NCI-H146 treated with DMSO at 0.1 percent for 48 hours (cell line): ENCODE data around the gene TRPC6.
"Not testable (repeated sequence)": the region's sequence is repeated elsewhere in the genome, so short reads cannot be mapped to it uniquely, and the experiment has no call there.

Experiments
- DNase-seq: peaks from one replicate; lab custom pipeline; 2025; ENCODE audit not compliant: unreplicated experiment; lab: John Stamatoyannopoulos, UW

TRPC6 gene

DNA sequence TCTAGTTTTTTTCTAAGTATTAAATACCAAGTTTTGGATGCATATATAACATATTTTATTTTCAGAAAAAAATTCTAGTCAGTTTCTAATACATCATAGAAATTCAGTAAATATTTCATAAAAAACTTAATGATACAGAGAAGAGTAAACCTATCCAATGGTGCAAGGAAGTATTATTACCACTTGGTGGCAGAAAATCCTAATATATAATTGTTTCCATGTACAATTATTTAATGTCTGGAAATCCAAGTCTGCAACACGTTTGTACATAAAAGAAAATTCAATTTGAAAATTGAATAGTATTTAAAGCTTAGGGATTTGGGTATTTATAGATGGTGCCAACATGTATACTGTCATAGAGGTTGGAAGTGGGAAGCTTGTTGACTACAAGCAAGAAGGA lies 127.0 kb downstream of the TRPC6 start:
- DNase-seq: no peak

DNA sequence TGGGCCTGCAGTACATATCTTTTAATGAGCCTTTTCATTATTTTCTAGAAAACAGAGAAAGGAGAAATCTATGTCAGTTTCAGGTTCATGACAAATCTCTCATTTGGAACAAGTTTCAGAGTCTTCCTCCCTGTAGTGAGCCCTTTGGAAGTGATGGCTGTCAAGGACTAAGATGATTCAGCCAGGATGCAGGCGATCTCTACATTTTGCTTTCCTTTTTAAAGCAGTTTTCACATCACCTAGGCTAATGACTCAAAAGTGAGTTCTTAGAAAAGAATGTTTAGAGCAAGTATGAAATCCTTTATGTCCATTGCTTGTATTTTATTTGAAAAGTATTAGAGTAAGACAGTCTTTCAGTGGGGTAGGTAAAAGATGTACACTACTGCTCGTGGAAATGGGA lies 130.1 kb downstream of the TRPC6 start:
- no peak for DNase-seq

DNA sequence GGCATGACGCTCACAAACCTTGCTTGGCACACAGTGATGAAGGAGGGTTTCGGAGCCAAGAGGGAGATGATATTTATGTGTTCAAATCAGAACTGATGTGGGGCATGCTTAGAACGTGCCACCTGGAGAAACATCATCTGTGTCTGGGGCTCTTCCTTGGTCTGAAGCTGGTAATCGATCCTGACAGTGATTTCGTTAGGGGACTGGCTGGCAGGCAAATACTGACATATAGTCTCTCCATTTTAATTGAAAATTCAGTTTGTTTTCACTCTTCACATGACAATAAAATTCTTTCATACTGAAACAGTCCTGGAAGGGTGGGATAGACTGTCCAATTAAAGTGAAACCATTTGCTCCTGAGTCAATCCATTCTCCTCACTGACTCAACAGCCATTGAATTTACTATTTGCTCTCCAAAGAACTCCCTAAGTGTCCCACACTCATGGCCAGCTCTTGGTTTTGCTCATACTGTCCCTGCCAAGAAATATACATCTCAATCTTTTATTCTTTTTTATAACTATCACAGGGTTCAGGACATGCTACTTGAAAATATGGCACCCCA lies 134.8 kb downstream of the TRPC6 start:
- DNase-seq: no peak

DNA sequence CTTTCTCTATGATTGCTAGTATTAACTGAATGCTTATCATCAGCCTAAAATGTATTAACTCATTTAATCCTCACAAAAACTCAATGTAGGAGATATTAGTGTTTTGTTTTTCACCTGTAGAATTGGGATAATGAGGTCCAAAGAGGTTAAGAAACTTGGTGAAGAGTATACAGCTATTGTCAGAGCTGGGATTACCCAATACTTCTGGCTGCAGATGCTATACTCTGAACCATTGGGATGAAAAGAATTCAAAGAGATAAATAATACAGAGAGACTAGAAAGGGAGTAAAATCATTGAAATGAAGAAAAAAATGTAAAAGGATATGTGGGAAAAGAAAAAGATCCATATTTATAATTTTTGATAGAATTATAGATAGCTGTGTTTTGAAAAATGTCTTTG lies 137.1 kb downstream of the TRPC6 start:
- DNase-seq: no peak

DNA sequence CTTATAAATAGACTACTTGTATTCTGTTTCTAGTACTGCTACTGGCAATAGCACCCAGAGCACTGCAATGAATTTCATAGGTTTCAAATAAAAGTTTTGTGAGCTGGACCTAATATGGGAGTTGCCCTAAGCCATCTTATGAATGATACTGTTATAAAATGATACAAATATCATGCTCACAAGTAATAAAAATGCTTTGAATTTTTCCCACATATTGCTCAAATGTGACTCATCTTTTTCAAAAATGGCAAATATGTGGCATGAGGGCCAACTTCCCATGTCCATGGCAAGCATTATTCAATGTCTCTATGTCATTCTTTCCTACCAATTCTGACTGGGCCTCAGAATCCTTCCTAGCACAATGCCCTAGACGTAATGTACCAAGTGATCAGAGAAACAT lies 137.6 kb downstream of the TRPC6 start:
- DNase-seq: no peak

DNA sequence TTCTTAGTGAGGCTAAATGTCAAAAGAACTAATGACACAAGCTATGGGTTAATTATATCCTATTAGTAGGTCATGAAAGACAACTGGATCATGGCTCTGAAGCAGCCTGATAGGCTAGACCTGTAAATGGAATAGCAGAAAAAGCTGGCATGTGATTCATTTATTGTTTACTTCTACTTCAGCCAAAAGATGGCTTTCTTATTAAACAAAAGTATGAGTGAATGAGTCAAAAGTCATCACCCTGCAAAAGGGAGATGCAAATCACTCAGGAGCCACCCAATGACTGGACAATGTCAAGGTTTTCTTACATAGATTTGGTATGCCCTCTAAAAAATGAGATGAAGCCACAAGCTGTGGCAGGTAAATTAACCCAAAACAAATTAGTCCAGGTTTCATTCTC lies 138.0 kb downstream of the TRPC6 start:
- DNase-seq: no peak

DNA sequence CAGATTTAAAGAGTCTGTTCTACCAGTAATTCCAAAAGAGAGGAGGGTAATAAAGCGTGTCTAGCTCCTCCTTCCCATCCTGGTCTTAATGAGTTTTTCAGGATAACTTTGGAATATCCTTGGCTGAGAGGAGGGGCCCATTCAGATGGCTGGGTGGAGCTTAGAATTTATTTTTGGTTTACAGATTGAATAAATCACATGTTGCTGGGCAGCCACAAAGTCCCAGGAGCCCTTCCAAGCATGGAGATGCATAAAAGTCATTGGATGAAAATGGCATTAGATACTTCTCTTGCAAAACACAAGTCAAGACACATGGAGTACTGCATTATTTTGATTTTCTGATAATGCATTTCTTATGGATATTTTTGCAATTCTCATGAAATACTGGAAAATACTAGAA lies 139.0 kb downstream of the TRPC6 start:
- DNase-seq: no peak

DNA sequence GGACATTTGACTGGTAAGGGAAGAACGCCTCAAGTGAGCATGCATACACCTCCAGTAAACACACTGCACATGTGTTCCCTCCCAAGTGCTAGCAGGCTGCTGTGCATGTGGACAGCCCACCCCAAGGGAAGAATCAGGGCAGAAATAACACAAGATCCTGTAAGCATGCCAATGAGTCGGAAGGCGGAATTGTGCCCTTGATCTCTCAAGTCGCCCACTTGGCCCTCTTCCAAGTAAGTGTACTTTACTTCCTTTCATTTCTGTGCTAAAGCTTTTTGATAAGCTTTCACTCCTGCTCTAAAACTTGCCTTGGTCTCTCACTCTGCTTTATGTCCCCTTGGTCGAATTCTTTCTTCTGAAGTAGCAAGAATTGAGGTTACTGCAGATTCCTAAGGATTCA lies 139.6 kb downstream of the TRPC6 start:
- no peak for DNase-seq

DNA sequence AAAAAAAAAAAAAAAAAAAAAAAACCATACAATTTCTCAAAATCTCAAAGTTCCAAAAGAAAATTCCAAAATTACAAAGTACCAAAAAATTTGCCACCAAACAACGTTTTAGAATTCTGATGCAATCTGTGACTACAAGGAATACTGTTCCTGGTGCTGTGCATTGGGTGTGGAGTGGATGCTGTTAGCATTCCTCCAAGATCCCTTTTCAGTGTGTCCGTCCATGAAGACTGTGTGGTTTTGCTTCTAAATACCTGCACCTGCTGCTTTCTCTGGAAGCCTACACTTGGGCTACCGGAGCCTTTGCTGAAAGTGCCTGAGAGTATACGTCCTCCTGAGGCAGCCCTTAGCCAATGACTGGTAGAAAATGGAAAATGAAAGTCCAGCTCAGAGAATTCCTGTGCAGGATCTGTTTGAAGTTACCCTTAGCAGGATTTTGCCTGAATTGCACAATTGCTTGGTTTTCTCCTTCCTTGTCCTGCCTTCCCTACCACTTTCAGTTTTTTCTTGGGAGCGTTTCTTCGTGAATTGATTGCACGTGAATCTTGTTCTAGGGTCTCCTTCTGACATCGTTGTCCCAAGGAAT lies 140.8 kb downstream of the TRPC6 start:
- no peak for DNase-seq

DNA sequence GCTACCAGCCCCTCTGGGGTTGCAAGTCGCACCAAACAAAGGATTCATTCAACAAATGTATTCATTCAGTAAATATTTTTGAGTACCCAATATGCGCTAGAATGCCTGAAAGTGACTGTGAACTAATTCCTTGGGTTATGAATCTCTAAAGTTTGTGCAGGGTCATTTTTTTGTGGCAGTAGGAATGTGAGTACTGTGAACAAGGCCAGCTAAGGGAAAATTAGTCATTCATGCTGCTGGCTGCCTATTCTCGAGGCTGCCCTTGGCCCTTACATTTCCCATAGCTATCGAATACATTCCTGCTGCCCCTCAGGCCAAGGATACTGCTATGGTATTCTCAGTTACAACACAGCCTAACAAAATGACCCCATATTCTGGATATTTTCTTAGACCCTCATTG lies 141.6 kb downstream of the TRPC6 start:
- no peak for DNase-seq

DNA sequence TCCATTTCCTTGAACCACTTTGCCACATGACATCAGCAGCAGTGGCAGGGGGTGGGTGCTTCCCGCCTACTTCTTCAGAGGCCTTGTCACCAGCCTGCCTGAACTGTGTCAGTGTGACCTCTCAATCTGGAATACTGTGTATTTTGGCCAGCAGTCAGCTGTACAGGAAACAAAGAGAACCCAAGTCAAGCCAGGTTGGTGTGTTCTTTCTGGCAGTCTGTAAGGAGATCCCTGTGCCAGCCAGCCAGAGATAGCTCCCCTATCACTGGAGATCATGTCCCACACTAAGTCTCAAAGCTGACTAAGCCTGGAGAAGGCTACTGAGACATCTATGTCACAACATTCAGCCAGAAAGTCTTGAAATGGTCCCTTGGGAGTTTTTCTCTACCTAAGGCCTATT lies 142.1 kb downstream of the TRPC6 start:
- no peak for DNase-seq

DNA sequence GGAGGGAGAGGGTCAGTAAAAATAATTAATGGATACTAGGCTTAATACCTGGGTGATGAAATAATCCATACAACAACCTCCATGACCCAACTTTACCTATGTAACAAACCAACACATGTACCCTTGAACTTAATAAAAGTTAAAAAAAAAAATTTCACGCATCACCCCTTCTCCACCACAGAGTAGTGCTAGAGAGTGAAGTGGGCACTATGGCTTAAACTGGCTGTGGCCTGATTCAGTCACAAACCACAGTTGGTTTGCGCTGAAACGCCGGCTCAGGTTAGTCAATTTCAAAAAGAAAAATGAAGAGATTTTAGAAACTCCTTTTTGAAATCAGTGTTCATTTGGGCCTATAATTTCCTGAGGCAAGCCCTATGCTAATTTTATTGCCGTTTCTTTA lies 144.3 kb downstream of the TRPC6 start:
- no peak for DNase-seq

DNA sequence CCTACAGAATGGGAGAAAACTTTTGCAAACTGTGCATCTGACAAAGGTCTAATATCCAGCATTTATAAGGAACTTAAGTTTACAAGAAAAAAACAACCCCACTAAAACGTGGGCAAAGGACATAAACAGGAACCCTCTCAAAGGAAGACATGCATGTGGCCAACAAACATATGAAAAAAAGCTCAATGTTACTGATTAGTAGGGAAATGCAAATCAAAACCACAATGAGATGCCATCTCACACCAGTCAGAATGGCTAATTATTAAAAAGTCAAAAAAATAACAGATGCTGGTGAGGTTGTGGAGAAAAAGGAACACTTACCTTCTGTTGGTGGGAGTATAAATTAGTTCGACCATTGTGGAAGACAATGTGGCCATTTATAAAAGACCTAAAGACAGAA lies 145.1 kb downstream of the TRPC6 start:
- DNase-seq: not testable (repeated sequence)

DNA sequence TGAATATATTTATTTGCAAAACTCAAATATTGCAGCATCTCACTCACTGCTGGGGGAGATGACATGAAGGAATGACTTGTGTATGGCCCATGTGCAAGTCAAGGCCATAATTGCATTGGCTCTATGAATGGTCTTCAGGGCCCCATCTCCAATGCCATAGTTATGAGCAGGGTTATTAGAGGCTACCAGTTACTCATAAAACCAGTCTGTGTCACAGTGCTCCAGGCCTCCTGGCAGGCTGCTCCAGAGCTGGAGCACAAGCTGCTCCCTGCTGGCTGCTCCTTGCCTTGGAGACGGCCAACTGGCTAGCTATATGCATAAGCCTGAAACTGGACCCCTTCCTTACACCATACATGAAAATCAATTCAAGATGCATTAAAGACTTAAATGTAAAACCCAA lies 145.7 kb downstream of the TRPC6 start:
- DNase-seq: no peak

DNA sequence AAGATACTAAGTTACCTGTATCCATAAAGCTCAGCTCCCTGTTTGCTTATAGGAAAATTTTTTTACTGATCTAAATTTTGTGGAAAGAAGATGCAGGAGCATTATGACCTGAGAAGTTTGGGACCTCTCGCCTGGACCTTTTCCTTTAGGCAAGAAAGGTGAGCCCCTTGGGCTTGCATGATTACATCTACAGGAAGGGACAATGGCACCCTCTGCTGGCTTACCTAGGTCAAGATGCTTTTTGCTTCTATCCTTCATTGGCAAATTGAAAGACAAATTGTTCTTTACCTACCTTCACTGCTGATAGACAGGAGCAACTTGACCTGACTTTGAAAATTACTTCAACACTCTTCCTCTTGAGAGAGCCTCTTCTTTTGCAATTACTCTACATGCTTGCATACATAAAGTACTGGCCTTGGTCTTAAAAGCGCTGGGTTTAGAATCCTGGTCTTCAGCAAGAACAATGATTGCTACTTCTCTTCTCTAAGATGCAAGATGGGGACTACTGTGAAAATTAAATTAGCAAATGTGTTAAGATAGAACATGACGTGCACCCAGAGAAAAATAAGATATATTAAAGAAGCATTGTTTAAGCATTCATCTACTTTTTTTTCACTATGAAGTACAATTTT lies 147.2 kb downstream of the TRPC6 start:
- no peak for DNase-seq

DNA sequence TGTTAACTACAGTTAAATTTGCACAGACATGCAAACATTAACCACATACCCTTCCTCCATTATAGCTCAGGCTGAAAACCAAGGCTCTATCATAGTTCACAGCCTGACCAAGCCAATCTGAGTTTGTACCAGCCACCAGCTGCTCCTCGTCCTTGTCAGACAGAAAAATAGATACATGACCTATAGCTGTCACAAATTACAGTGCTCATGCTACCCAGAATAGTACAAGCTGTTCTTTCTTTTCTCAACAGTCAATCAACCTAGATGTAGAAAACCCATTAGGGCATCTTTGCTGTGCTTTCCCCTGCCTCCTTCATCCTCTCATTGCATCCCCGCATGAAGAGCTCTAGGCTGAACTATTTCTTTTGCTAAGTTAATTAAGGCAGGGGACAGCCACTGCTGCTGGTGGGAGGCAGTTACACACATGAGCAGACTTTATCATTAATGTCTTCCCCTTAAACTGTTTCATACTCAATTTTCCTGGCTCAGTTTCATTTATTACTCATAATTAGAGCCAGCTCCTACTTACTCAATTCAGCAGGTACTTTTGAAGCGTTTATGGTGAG lies 148.3 kb downstream of the TRPC6 start:
- no peak for DNase-seq

DNA sequence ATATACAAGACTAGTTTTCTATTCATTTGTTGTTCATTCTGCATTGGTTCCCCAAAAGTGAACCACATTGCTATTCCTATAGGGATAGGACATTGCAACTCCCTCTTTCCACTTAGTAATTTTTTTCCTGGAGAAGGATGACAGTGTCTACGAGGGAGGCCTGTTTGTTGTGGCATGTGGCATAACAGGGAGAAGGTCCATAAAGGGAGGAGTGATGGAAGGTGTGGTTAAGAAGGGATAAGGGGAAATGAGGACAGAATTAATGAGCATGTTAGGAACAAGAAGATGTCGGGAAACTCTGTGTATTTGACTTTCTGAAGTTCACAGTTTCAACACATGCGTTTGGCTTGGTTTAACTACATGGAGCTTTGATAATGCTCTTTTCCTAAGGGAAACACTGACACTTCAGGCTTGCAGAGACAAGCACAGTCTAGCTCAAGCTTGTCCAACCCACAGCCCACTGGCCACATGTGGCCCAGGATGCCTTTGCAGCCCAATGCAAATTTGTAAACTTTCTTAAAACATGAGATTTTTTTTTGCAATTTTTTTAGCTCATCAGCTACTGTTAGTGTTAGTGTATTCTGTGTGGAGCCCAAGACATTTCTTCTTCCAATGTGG lies 149.7 kb downstream of the TRPC6 start:
- DNase-seq: no peak

DNA sequence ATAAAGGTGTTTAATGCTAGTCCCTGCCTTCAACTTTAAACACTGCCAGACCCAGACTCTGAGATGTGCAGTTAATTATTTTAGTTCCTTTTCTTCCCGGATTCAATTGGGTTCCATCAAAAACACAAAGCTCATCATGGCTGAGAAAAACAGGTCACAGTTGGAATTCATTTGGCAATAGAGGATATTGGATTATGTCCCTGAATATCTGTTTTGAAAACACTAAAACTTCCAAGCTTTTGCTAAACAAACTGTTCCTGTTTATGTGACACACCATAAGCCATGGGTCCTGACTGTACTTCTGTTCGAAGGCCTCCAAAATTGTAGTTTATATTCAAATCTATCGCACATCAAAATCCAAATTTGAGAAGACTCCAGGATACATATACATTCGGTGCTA lies 150.7 kb downstream of the TRPC6 start:
- no peak for DNase-seq

DNA sequence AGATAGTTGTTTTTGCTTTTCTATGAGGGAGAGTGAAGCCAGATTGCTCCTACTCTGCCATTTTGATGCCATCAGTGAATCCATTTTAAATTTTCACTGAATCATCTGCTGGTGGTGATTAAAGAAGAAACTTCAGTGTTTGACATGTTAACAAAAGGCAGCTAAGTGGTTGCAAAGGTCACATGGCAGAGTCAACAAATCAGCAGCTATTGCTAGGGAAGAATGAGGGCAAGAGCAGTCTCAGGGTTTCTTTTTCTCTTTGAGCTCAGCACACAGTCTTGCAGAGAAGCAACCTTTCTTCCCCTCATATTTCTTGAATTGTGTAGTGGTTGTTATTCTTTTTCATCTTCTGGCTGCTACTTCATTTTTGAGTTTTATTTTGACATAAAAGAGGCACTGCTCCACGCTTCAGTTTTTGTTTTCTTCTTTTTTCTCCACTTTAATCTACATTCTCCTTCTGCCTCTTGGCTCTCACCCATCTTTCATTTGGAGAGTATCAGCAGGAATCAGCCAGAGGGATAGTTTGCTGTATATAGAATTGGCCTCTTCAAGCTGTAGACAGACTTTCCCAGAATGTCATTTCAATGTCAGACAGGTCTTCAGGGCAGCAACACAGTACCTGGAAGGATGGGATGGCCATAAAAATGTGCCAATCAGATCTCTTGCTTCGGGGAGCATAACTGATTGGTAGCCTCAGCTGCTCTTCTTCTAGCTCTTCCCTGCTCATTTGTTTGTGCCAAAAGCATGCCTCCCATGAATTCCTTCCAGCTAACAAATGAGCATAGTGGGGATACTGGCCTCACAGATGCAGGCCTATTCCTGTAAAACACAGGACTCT lies 153.9 kb downstream of the TRPC6 start:
- no peak for DNase-seq

DNA sequence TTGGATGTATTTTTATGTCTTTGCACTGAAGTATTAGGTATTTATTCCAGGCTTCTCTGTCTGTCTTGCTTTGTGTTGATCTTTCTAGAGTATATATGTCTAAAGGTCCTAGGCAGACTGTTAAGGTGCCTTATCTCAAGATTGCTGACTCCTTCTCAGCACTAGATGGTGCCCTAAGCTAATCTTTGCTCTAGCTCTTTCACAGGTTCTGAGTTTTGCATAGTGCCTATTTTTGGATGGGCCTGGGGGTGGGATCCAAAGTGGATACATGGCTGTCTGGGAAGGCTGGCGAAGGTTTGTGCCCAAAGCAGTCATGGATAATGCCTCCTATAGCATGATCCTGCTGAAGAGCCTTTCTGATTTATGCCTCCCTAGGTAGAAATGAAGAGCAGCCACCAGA lies 154.9 kb downstream of the TRPC6 start:
- no peak for DNase-seq

DNA sequence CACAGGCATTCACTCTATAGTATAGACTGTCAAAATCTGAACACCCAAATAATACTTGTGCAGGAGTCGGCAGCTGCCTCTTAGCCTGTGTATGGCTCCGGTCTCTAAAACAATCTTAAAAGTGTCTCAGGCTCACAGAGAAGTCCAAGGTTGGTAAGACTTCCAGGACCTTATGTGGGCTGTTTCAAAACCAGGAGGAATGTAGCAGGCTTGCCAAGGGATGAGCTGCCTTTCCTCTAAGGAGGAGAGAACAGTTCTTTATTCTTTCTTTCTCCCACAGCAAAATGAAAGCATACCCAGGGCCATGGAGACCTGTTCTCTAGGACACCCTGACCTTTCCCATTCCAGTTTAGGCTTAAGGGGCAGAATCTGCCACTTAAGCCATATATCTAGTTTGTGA lies 176.5 kb downstream of the TRPC6 start:
- no peak for DNase-seq
